ENCODE results near the gene ORM1. TPM values are rescaled to one million over a fixed set of nuclear protein-coding genes. Genes with fewer than 3 reads are reported as not detected.
A peak's percentile ranks its signal among the peaks of the same experiment; 100 is the strongest.

The ORM1 gene
- total and polyA plus RNA-seq, 2 of the 8 experiments (the other 6 are each of a cell fraction or from before 2014, with no cell fraction given) = 0.32 TPM; not detected in 1

DNA sequence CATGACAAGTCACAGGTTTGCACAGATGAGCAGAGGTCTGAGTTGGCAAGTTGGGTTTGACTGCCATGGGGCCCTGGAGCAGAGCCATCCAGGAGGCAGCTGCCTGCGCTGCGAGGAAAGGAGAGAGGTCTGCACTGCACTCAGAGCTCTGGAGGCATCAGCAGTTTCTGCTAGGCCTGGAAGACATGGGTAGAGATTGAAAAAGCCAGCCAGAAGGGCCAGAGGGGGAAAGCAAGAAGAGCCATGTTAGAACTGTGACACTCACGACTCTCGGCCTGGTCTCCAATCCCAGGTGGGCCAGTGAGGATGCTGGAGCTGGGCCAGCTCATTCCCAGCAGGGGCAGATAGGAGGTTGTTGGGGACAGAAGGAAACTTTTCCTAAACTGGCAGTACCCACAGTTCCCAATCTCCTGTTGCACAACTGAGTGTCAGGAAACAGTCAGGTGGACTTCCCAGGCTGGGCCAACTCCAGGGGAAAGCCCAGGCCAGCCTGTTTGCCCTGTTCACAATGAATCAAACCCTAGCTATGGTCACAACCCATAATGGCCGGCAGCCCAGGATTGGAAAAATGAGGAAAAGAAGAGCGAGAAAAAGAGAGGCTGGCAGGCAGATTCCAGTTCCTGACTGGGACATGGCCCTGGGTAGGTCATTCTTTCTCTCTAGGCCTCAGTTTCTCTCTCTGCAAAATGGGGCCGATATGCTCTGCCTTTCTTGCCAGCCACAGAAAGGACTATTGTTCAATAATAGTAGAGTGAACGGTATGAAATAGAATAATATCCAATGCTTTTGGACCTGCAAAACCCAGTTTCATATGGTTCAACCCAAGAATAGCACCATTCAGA is 7.8 kb upstream of the ORM1 start:
- H3K56ac ChIP-seq (replicated peaks; ENCODE audit: insufficient read length, low read depth, low read length) = no peak overlapping the region
- no peak overlapping the region for H3K9ac ChIP-seq (replicated peaks in 1 of 4; ENCODE audit: extremely low read depth in 1 of 4, low read depth in 3 of 4, low read length in 3 of 4)
- no peak overlapping the region for H2BK20ac ChIP-seq (ENCODE audit: low read length)
- CTCF ChIA-PET (ENCODE audit: partially characterized antibody) = interaction anchor here (0.7 to 4.6 kb wide), 5 partner anchors 24 to 232 kb away, joined by 3 to 29 read pairs (median 3); partner anchors contain the start of gene COL27A1
- no peak overlapping the region for H2AK5ac ChIP-seq (ENCODE audit: low read depth, low read length)
- no peaks in the 10 kb centered on the region for H3K9me3 ChIP-seq (ENCODE audit: insufficient read depth in 2 of 2, low read depth in 1 of 2, low read length in 1 of 2)
- no peak overlapping the region for H3K23ac ChIP-seq (ENCODE audit: insufficient read length)
- H3K4ac ChIP-seq (replicated peaks; ENCODE audit: insufficient read length, low read depth, low read length) = no peak overlapping the region
- H3K36me3 ChIP-seq (ENCODE audit: control insufficient read depth in 2 of 4, insufficient read depth in 4 of 4, low read length in 3 of 4) = no peaks in the 10 kb centered on the region
- no peaks in the 10 kb centered on the region for H4K20me1 ChIP-seq (replicated peaks in 1 of 2; ENCODE audit: control insufficient read depth in 1 of 2, insufficient read depth in 2 of 2, low read length in 2 of 2)
- no peak overlapping the region for H3K27ac ChIP-seq (ENCODE audit: low read depth, low read length)
- H4K91ac ChIP-seq (replicated peaks; ENCODE audit: insufficient read length, low read length) = no peak overlapping the region
- no peak overlapping the region for H4K8ac ChIP-seq (ENCODE audit: extremely low read depth, insufficient read depth, low read length)
- no peak overlapping the region for H4K5ac ChIP-seq (ENCODE audit: insufficient read length, low read depth, low read length)
- DNase-seq (ENCODE audit: low read depth in 1 of 2, low spot score in 2 of 2) (peak in 1 of 2 experiments; percentile 40), FAIRE-seq (no peak)
- POLR2A ChIA-PET (ENCODE audit: partially characterized antibody) = no interaction called here
- no peak overlapping the region for H3K4me2 ChIP-seq (ENCODE audit: insufficient read depth in 1 of 2, low read depth in 2 of 2, low read length in 2 of 2)
- H3K79me2 ChIP-seq (ENCODE audit: control insufficient read depth in 1 of 2, insufficient read depth in 2 of 2, low read length in 2 of 2) = no peaks in the 10 kb centered on the region
- no peak overlapping the region for H3K4me3 ChIP-seq (ENCODE audit: extremely low read depth in 1 of 4, insufficient read depth in 2 of 4, low read depth in 3 of 4, low read length in 4 of 4)
- no peak overlapping the region for H2AFZ ChIP-seq (ENCODE audit: low read length)
- no peak overlapping the region for H2BK15ac ChIP-seq (ENCODE audit: low read length)
- H2BK120ac ChIP-seq (replicated peaks; ENCODE audit: low read depth, low read length) = no peak overlapping the region
- H3K14ac ChIP-seq (ENCODE audit: insufficient read length) = no peak overlapping the region
- H3K23me2 ChIP-seq (ENCODE audit: low read depth, low read length) = peaks cover 1% of the 10 kb centered on the region; the same call in 1 of the 2 replicates
- TF ChIP-seq NANOG (IDR thresholded peaks at IDR 0.05; ENCODE audit: insufficient read depth, low read depth, low read length, poor library complexity, severe bottlenecking) (no peak), ATF2 (IDR thresholded peaks at IDR 0.05; ENCODE audit: low read length) (no peak), KDM5A (IDR thresholded peaks at IDR 0.05; ENCODE audit: low read length) (no peak), SRF (IDR thresholded peaks at IDR 0.05; ENCODE audit: low read depth, low read length) (no peak), RNF2 (IDR thresholded peaks at IDR 0.05; ENCODE audit: borderline replicate concordance, low read depth, low read length, missing control alignments, poor library complexity, severe bottlenecking) (no peak), JUN (IDR thresholded peaks at IDR 0.05; ENCODE audit: low read depth, low read length) (no peak), TBP (IDR thresholded peaks at IDR 0.05; ENCODE audit: low read depth, low read length) (no peak), FOSL1 (IDR thresholded peaks at IDR 0.05; ENCODE audit: insufficient read depth, low read depth, low read length) (no peak), MAFK (IDR thresholded peaks at IDR 0.05; ENCODE audit: low read depth, low read length) (no peak), HDAC2 (IDR thresholded peaks at IDR 0.05; ENCODE audit: borderline replicate concordance in 1 of 2, low read depth in 2 of 2, low read length in 2 of 2) (no peak)
- no peaks in the 10 kb centered on the region for H3K79me1 ChIP-seq (ENCODE audit: low read depth, low read length)
- H3K4me1 ChIP-seq (replicated peaks in 1 of 4; ENCODE audit: control insufficient read depth in 3 of 4, insufficient read depth in 4 of 4, low read length in 3 of 4) = no peaks in the 10 kb centered on the region
- no peaks in the 10 kb centered on the region for H3K27me3 ChIP-seq (replicated peaks in 1 of 4; ENCODE audit: control insufficient read depth in 3 of 4, extremely low read depth in 1 of 4, insufficient read depth in 3 of 4, low read length in 3 of 4)
- no peak overlapping the region for H2BK5ac ChIP-seq (ENCODE audit: low read depth, low read length)
- WGBS, 2 experiments (ENCODE audit: extremely low coverage in 1 of 2, insufficient coverage in 1 of 2, insufficient read length in 1 of 2, insufficient replicate concordance in 2 of 2, low coverage in 1 of 2, low lambda C conversion rate in 2 of 2, missing lambda C conversion rate in 1 of 2) = 88% methylated on average over 8 of the region's 8 CpGs; no CpG with 5 or more reads in 1 of the 2 experiments
- no peak overlapping the region for H2BK12ac ChIP-seq (ENCODE audit: low read depth, low read length)
- no peak overlapping the region for H3K18ac ChIP-seq (ENCODE audit: extremely low read depth, low read length)

Data from H1 (cell line).